ENCODE measurements around the gene FBXO17.

GRCh38 chr19:38922482-38922881 is 53.1 kb downstream of the FBXO17 start:
- TF ChIP-seq CTCF (IDR thresholded peaks at IDR 0.05; ENCODE audit: low read depth, low read length, missing input control) (no peak), SP1 (IDR thresholded peaks at IDR 0.05) (no peak), REST (IDR thresholded peaks at IDR 0.05) (no peak), MAX (IDR thresholded peaks at IDR 0.05) (no peak), YY1 (IDR thresholded peaks at IDR 0.05) (no peak), GABPA (IDR thresholded peaks at IDR 0.05 in 1 of 2, conservative IDR thresholded peaks at IDR 0.05 in 1 of 2) (no peak), FOXA2 (IDR thresholded peaks at IDR 0.05) (no peak), ATF3 (IDR thresholded peaks at IDR 0.05) (no peak), JUND (IDR thresholded peaks at IDR 0.05) (no peak), FOXA1 (IDR thresholded peaks at IDR 0.05) (no peak), RAD21 (IDR thresholded peaks at IDR 0.05) (no peak)
